ENCODE results near the gene PLEK. TPM values are rescaled to one million over a fixed set of nuclear protein-coding genes. Genes with fewer than 3 reads are reported as not detected.
"Not testable (repeated sequence)": the region's sequence is repeated elsewhere in the genome, so short reads cannot be mapped to it uniquely, and the experiment has no call there.

Gene PLEK
- total RNA-seq, 1 donor from 2014 or later = 3.7 TPM

- no peak for DNase-seq (ENCODE audit: low spot score)
Measured at GRCh38 chr2:68352651-68353391, 12.3 kb upstream of the PLEK start.

GRCh38 chr2:68356599-68357239 is 8.4 kb upstream of the PLEK start:
- DNase-seq (ENCODE audit: low spot score) = no peak

GRCh38 chr2:68357605-68358337 is 7.3 kb upstream of the PLEK start:
- no peak for DNase-seq (ENCODE audit: low spot score)

- DNase-seq (ENCODE audit: low spot score) = no peak
Measured at GRCh38 chr2:68359889-68360288, 5.2 kb upstream of the PLEK start.

GRCh38 chr2:68362069-68362468 is 3.0 kb upstream of the PLEK start:
- DNase-seq (ENCODE audit: low spot score) = peak; percentile 66

- no peak for DNase-seq (ENCODE audit: low spot score)
Measured at GRCh38 chr2:68362749-68363148, 2.3 kb upstream of the PLEK start.

- no peak for DNase-seq (ENCODE audit: low spot score)
Measured at GRCh38 chr2:68363721-68364120, 1.4 kb upstream of the PLEK start.

- DNase-seq (ENCODE audit: low spot score) = no peak
Measured at GRCh38 chr2:68366083-68366560, 1.0 kb downstream of the PLEK start.

GRCh38 chr2:68367953-68368653 is 3.0 kb downstream of the PLEK start:
- no peak for DNase-seq (ENCODE audit: low spot score)

- DNase-seq (ENCODE audit: low spot score) = no peak
Measured at GRCh38 chr2:68368654-68369336, 3.7 kb downstream of the PLEK start.

GRCh38 chr2:68369337-68369734 is 4.3 kb downstream of the PLEK start:
- DNase-seq (ENCODE audit: low spot score) = no peak

GRCh38 chr2:68371138-68371537 is 6.1 kb downstream of the PLEK start:
- no peak for DNase-seq (ENCODE audit: low spot score)

GRCh38 chr2:68371581-68371980 is 6.5 kb downstream of the PLEK start:
- DNase-seq (ENCODE audit: low spot score) = no peak

GRCh38 chr2:68372485-68372884 is 7.4 kb downstream of the PLEK start:
- no peak for DNase-seq (ENCODE audit: low spot score)

GRCh38 chr2:68374184-68374583 is 9.1 kb downstream of the PLEK start:
- DNase-seq (ENCODE audit: low spot score) = no peak

GRCh38 chr2:68375582-68375981 is 10.5 kb downstream of the PLEK start:
- no peak for DNase-seq (ENCODE audit: low spot score)

GRCh38 chr2:68377137-68377780 is 12.2 kb downstream of the PLEK start:
- no peak for DNase-seq (ENCODE audit: low spot score)

- not testable (repeated sequence) for DNase-seq (ENCODE audit: low spot score)
Measured at GRCh38 chr2:68378779-68379178, 13.7 kb downstream of the PLEK start.

- DNase-seq (ENCODE audit: low spot score) = no peak
Measured at GRCh38 chr2:68379184-68379708, 14.2 kb downstream of the PLEK start.

GRCh38 chr2:68383778-68384177 is 18.7 kb downstream of the PLEK start:
- DNase-seq (ENCODE audit: low spot score) = no peak

Measured in ureter (tissue), 1 donor.